ENCODE results near the gene ASPG.

- TF ChIP-seq POLR2A (IDR thresholded peaks at IDR 0.05) = no peak
- TF ChIP-seq, protein P1, sequence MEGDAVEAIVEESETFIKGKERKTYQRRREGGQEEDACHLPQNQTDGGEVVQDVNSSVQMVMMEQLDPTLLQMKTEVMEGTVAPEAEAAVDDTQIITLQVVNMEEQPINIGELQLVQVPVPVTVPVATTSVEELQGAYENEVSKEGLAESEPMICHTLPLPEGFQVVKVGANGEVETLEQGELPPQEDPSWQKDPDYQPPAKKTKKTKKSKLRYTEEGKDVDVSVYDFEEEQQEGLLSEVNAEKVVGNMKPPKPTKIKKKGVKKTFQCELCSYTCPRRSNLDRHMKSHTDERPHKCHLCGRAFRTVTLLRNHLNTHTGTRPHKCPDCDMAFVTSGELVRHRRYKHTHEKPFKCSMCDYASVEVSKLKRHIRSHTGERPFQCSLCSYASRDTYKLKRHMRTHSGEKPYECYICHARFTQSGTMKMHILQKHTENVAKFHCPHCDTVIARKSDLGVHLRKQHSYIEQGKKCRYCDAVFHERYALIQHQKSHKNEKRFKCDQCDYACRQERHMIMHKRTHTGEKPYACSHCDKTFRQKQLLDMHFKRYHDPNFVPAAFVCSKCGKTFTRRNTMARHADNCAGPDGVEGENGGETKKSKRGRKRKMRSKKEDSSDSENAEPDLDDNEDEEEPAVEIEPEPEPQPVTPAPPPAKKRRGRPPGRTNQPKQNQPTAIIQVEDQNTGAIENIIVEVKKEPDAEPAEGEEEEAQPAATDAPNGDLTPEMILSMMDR (IDR thresholded peaks at IDR 0.05) = no peak
- no peak for TF ChIP-seq POLR2AphosphoS5 (IDR thresholded peaks at IDR 0.05)
Measured at GRCh38 chr14:104131968-104132732, 46.6 kb downstream of the ASPG start.
